ENCODE results near the gene GPRC5A. TPM values are rescaled to one million over a fixed set of nuclear protein-coding genes. Genes with fewer than 3 reads are reported as not detected.

The GPRC5A gene
- total and polyA plus RNA-seq, 8 donors, result 0.58 to 112 (median 23.9) TPM

DNA sequence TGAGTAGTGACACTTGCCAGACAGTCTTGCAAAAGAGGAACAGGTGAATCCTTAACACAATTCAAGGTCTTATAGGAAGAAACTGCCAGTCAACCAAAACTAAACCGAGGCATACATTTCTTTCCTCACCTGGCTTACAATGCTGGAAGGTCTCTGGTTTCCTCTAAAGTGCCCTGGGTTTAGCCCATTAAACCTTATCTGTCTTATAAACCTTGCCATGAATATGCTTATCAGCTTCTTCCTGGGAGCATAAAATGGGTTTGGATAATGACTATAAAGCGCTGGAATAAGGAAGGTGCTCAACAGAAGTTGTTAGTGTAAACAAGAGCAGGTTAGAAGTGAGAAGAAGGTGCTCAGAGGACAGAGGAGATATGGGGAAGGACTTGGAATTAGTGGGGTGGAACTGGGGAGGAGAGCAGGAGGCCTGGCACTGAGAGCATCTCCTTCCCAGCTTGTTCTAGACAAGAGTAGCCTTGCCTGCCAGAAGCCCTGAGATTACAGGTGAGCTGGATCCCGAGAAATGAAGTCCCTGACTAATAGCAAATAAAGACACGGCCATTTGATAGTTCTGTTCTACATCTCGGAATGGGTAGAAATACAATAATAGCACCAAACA is 14.1 kb upstream of the GPRC5A start:
- intact Hi-C loops (cut with DNase I; ENCODE audit: low total_unique reads), result no loop called here
- H3K4me3 ChIP-seq, result no peak overlapping the region
- 31 to 71% (median 44%) methylated on average over 5 of the region's 5 CpGs for WGBS, 5 donors

DNA sequence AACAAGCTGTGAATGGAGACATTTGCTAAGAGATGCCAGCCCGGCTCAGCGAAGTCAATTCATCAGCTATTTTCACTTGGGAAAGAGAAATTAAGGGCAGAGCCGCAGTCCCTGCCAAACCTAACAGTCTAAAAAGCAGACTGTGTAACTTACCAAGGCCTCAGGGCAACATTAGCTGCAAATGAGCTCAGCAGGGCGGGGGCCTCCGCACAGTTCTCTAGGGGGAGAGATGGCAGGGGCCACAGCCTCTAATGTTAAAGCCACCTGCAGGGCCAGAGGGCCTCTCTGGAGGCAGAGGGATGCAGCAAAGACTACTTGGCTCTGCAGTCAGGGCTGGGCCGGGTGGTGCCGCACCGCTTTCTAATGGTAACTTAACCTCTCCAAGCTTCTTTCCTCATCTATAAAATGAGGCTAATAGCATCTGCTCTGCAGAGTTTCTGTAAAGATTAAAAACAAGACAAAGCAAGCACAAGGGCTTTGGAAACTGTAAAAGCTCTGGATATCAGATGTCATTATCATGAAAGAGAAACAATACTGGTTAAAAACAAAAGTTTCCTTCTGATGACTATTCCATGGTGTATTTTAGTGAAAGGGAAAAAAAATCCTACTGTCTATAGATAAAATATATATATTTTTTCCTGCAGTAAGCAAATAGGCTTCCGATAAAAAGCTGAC is 13.4 kb upstream of the GPRC5A start:
- Histone ChIP-seq H3K27me3 (no peaks in the 10 kb centered on the region), H3K4me3 (no peak overlapping the region), H3K9me3 (no peaks in the 10 kb centered on the region), H3K36me3 (no peaks in the 10 kb centered on the region), H3K27ac (peak overlapping the region; percentile 71 to 86 (median 79)), H3K4me1 (peaks cover 0 to 28% (median 14%) of the 10 kb centered on the region in 4 donors)
- TF ChIP-seq EP300 (IDR thresholded peaks at IDR 0.05) (no peak), POLR2AphosphoS5 (IDR thresholded peaks at IDR 0.05) (no peak), POLR2A (IDR thresholded peaks at IDR 0.05) (no peak)
- TF ChIP-seq, protein P1, sequence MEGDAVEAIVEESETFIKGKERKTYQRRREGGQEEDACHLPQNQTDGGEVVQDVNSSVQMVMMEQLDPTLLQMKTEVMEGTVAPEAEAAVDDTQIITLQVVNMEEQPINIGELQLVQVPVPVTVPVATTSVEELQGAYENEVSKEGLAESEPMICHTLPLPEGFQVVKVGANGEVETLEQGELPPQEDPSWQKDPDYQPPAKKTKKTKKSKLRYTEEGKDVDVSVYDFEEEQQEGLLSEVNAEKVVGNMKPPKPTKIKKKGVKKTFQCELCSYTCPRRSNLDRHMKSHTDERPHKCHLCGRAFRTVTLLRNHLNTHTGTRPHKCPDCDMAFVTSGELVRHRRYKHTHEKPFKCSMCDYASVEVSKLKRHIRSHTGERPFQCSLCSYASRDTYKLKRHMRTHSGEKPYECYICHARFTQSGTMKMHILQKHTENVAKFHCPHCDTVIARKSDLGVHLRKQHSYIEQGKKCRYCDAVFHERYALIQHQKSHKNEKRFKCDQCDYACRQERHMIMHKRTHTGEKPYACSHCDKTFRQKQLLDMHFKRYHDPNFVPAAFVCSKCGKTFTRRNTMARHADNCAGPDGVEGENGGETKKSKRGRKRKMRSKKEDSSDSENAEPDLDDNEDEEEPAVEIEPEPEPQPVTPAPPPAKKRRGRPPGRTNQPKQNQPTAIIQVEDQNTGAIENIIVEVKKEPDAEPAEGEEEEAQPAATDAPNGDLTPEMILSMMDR (IDR thresholded peaks at IDR 0.05), result no peak
- intact Hi-C loops (cut with DNase I; ENCODE audit: low total_unique reads), result no loop called here
- 32 to 71% (median 41%) methylated on average over 9 of the region's 9 CpGs for WGBS, 5 donors
- no peak for DNase-seq

More for the DNA sequence above, 14.1 kb upstream of the GPRC5A start:
- peak in 1 of 2 donors; percentile 39 for DNase-seq
- no peaks in the 10 kb centered on the region for H3K27me3 ChIP-seq
- H3K4me1 ChIP-seq, result peaks cover 0 to 28% (median 10%) of the 10 kb centered on the region in 4 donors
- H3K9me3 ChIP-seq, result no peaks in the 10 kb centered on the region
- H3K27ac ChIP-seq, result peak overlapping the region; percentile 71 to 86 (median 79)
- peak in 2 of 3 donors; percentile 9 to 43 for TF ChIP-seq POLR2AphosphoS5 (IDR thresholded peaks at IDR 0.05)
- no peak for TF ChIP-seq EP300 (IDR thresholded peaks at IDR 0.05)
- no peaks in the 10 kb centered on the region for H3K36me3 ChIP-seq

DNA sequence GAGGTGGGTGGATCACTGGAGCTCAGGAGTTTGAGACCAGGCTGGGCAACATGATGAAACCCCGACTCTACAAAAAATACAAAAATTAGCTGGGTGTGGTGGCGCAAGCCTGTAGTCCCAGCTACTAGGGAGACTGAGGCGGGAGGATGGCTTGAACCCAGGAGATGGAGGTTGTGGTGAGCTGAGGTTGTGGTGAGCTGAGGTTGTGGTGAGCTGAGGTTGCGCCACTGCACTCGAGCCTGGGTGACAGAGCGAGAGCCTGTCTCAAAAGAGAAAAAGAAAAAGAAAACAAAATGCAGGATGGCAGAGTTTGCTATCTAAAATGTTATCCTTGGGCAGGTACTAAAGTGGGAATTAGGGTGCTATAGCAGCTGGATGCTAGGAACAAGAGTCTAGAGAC is 10.8 kb upstream of the GPRC5A start:
- H3K4me3 ChIP-seq, result no peak overlapping the region
- H3K4me1 ChIP-seq, result peaks cover 0 to 29% (median 19%) of the 10 kb centered on the region in 4 donors
- no peaks in the 10 kb centered on the region for H3K9me3 ChIP-seq
- peak overlapping the region in 2 of 5 donors; percentile 46 to 83 for H3K27ac ChIP-seq
- intact Hi-C loops (cut with DNase I; ENCODE audit: low total_unique reads), result no loop called here
- 73 to 82% (median 76%) methylated on average over 6 of the region's 6 CpGs for WGBS, 5 donors
- no peak for DNase-seq
- H3K27me3 ChIP-seq, result no peaks in the 10 kb centered on the region
- H3K36me3 ChIP-seq, result no peaks in the 10 kb centered on the region
- TF ChIP-seq POLR2AphosphoS5 (IDR thresholded peaks at IDR 0.05), result no peak
- TF ChIP-seq EP300 (IDR thresholded peaks at IDR 0.05), result no peak
- no peak for TF ChIP-seq POLR2A (IDR thresholded peaks at IDR 0.05)
- TF ChIP-seq, protein P1 (IDR thresholded peaks at IDR 0.05), result no peak

DNA sequence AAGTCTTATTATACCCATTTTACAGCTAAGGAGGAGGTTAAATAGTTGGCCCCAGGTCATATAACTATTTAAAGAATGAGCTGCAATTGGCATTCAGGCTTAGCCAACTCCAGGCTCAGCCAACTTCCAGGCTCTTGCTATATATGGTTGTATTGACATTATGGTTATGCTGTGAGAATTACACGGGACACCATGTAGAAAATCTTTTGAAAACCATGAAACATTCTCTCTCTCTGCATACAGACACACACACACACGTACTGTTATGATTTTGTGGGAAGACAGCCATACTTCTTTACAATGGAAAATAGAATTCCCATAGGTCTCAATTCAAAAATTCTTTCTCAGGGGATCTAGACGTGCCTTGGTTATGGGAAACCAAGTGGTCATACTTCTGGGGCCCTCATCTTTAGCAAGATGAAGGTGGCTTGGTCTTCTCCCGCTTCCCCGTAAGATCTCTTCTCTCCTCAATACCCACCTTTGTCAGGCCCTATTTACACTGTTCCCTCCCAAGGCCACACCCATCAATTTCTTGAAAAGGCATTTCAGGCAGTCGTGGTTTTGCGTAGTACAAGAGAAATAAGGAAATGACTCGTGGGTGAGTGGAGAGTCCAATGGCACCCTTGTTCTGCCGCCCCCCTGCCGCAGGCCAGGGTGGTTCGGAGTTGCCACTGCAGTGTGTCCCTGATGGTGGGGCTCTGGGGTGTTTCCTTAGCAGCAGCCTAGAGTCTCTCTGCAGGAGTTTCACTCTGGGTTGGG is 10.0 kb upstream of the GPRC5A start:
- intact Hi-C loops (cut with DNase I; ENCODE audit: low total_unique reads), result no loop called here

DNA sequence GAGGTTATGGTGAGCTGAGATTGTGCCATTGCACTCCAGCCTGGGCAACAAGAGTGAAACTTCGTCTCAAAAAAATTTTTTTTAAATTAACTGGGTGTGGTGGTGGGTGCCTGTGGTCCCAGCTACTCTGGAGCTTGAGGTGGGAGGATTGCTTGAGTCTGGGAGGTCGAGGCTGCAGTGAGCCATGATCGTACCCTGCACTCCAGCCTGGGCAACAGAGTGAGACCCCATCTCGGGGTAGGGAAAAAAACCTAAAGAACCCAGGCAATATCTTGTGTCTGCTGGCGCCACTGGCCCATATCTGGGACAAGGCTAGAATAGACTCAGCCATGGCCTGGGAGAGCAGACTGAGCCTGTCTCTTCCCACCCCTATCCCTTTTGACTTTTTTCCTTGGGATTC is 9.1 kb upstream of the GPRC5A start:
- WGBS, 5 donors, result 92 to 94% (median 93%) methylated on average over 5 of the region's 5 CpGs

More for the DNA sequence above, 10.0 kb upstream of the GPRC5A start:
- Histone ChIP-seq H3K4me1 (peaks cover 0 to 30% (median 19%) of the 10 kb centered on the region in 4 donors), H3K9me3 (no peaks in the 10 kb centered on the region), H3K4me3 (no peak overlapping the region), H3K36me3 (no peaks in the 10 kb centered on the region), H3K27ac (peak overlapping the region in 4 of 5 donors; percentile 50 to 83 (median 70)), H3K27me3 (no peaks in the 10 kb centered on the region)
- DNase-seq, result peak in 1 of 2 donors; percentile 72
- TF ChIP-seq EP300 (IDR thresholded peaks at IDR 0.05) (no peak), POLR2AphosphoS5 (IDR thresholded peaks at IDR 0.05) (peak in 1 of 3 donors; percentile 26)
- WGBS, 5 donors, result 29 to 54% (median 49%) methylated on average over 11 of the region's 11 CpGs

More for the DNA sequence above, 9.1 kb upstream of the GPRC5A start:
- DNase-seq, result no peak
- Histone ChIP-seq H3K27ac (peak overlapping the region in 4 of 5 donors; percentile 25 to 83 (median 70)), H3K4me1 (peaks cover 0 to 30% (median 19%) of the 10 kb centered on the region in 4 donors), H3K36me3 (no peaks in the 10 kb centered on the region), H3K4me3 (no peak overlapping the region), H3K9me3 (no peaks in the 10 kb centered on the region), H3K27me3 (no peaks in the 10 kb centered on the region)
- TF ChIP-seq POLR2AphosphoS5 (IDR thresholded peaks at IDR 0.05) (no peak), POLR2A (IDR thresholded peaks at IDR 0.05) (no peak), EP300 (IDR thresholded peaks at IDR 0.05) (no peak)
- TF ChIP-seq, protein P1 (IDR thresholded peaks at IDR 0.05), result no peak
- intact Hi-C loops (cut with DNase I; ENCODE audit: low total_unique reads), result no loop called here
